ENCODE results near the gene RAD23B. TPM values are rescaled to one million over a fixed set of nuclear protein-coding genes. Genes with fewer than 3 reads are reported as not detected.

Gene RAD23B
- total and polyA plus RNA-seq, 2 of the 13 experiments (the other 11 are each of a cell fraction or from before 2014, with no cell fraction given) = 133 to 156 TPM

DNA sequence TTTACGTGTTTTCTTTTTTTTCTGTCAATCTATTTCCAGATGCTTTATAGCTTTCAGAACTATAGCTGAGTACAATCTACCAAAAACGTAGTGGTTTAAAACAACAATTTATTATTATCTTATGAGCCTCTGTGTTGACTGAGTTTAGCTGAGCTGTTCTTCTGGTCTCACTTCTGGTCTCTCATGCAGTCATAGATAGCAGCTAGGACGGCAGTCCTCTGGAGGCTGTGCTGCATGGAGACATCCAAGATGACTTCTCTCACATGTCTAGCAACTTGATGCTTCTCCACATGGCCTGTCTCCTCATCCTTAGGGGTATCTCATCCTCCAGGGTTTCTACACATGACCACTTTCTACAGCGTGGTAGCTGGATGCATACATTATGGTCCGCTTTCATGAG lies 22.0 kb upstream of the RAD23B start:
- no peaks in the 10 kb centered on the region for H3K9me3 ChIP-seq (ENCODE audit: low read length)
- no TSS peak for BruUV-seq (replicated peaks)
- no peak for TF ChIP-seq ZNF446 (CRISPR knock-in tag; IDR thresholded peaks at IDR 0.05)
- TF ChIP-seq NFIB (CRISPR knock-in tag; IDR thresholded peaks at IDR 0.05; ENCODE audit: borderline replicate concordance) = no peak
- TF ChIP-seq BRCA1 (CRISPR knock-in tag; IDR thresholded peaks at IDR 0.05) = no peak
- TF ChIP-seq MTA3 (CRISPR knock-in tag; IDR thresholded peaks at IDR 0.05) = no peak
- TF ChIP-seq ZNF331 (CRISPR knock-in tag; IDR thresholded peaks at IDR 0.05) = 0 out of 2 replicates have a peak, but pooled peaks have one; percentile 19
- intact Hi-C loops (cut with micrococcal nuclease; ENCODE audit: unreplicated experiment) (no loop called here), in situ Hi-C loops (cut with HindIII; ENCODE audit: extremely low pct_ligation_motif_present, low pct_unique_long_range_greater_than_20kb) (no loop called here)
- H3K4me2 ChIP-seq (ENCODE audit: low read depth, low read length) = peak overlapping the region; percentile 66
- no peaks in the 10 kb centered on the region for H4K20me1 ChIP-seq (ENCODE audit: insufficient read depth, low read length)
- H3K27me3 ChIP-seq (ENCODE audit: control insufficient read depth in 1 of 2, insufficient read depth in 2 of 2, low read length in 2 of 2) = no peaks in the 10 kb centered on the region
- H3K9ac ChIP-seq (ENCODE audit: insufficient read depth, low read depth, low read length) = no peak overlapping the region; the same call in 1 of the 2 replicates
- H3K79me2 ChIP-seq (ENCODE audit: insufficient read depth, low read length) = no peaks in the 10 kb centered on the region
- H3K4me1 ChIP-seq (ENCODE audit: insufficient read depth, low read length) = peaks cover 22% of the 10 kb centered on the region
- H3K27ac ChIP-seq (ENCODE audit: extremely low read length, insufficient read depth, low read length) = peak overlapping the region; percentile 51
- ChIA-PET CTCF (ENCODE audit: low intra/inter-chr PET ratio, low total read pairs) (no interaction called here), POLR2A (interaction anchor here (1.0 to 2.5 kb wide), 5 partner anchors 8 to 25 kb away, joined by 3 to 29 read pairs (median 16); partner anchors contain the start of gene RAD23B)
- H3K36me3 ChIP-seq (replicated peaks in 1 of 2; ENCODE audit: control insufficient read depth in 1 of 2, insufficient read depth in 2 of 2, low read length in 2 of 2) = no peaks in the 10 kb centered on the region
- ATAC-seq (peak; percentile 78), DNase-seq (ENCODE audit: low spot score) (no peak), FAIRE-seq (no peak)
- peak overlapping the region in 1 of 3 experiments; percentile 27; a peak in 2 of 6 replicates for H3K4me3 ChIP-seq (replicated peaks in 1 of 3; ENCODE audit: insufficient read depth in 1 of 3, low read depth in 2 of 3, low read length in 3 of 3)
- 47% methylated on average over 5 of the region's 5 CpGs for WGBS (ENCODE audit: low lambda C conversion rate)
- H2AFZ ChIP-seq (ENCODE audit: low read length) = peak overlapping the region; percentile 38

DNA sequence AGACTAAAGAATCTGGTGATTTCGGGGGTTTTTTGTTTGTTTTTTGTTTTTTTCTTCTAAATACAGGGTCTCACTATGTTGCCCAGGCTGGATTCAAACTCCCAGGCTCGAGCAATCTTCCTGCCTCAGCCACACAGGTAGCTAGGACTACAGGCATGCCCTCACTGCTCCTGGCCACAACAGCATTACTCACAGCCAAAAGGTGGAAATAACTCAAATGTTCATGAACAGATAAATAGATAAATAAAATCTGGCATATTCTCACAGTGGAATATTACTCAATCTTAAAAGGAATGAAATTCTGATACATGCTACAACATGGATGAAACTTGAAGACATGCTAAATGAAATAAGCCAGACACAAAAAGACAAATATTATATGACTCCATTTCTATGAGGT lies 19.8 kb upstream of the RAD23B start:
- ChIA-PET CTCF (ENCODE audit: low intra/inter-chr PET ratio, low total read pairs) (no interaction called here), POLR2A (no interaction called here)
- no TSS peak for BruUV-seq (replicated peaks)
- in situ Hi-C loops (cut with HindIII; ENCODE audit: extremely low pct_ligation_motif_present, low pct_unique_long_range_greater_than_20kb) = no loop called here
- intact Hi-C loops (cut with micrococcal nuclease; ENCODE audit: unreplicated experiment) = no loop called here
- Histone ChIP-seq H3K36me3 (replicated peaks in 1 of 2; ENCODE audit: control insufficient read depth in 1 of 2, insufficient read depth in 2 of 2, low read length in 2 of 2) (no peaks in the 10 kb centered on the region), H2AFZ (ENCODE audit: low read length) (no peak overlapping the region), H3K9me3 (ENCODE audit: low read length) (no peaks in the 10 kb centered on the region), H4K20me1 (ENCODE audit: insufficient read depth, low read length) (no peaks in the 10 kb centered on the region), H3K9ac (ENCODE audit: insufficient read depth, low read depth, low read length) (no peak overlapping the region), H3K4me2 (ENCODE audit: low read depth, low read length) (no peak overlapping the region), H3K4me3 (replicated peaks in 1 of 3; ENCODE audit: insufficient read depth in 1 of 3, low read depth in 2 of 3, low read length in 3 of 3) (no peak overlapping the region), H3K27ac (ENCODE audit: extremely low read length, insufficient read depth, low read length) (no peak overlapping the region), H3K79me2 (ENCODE audit: insufficient read depth, low read length) (no peaks in the 10 kb centered on the region), H3K27me3 (ENCODE audit: control insufficient read depth in 1 of 2, insufficient read depth in 2 of 2, low read length in 2 of 2) (no peaks in the 10 kb centered on the region), H3K4me1 (ENCODE audit: insufficient read depth, low read length) (peaks cover 22% of the 10 kb centered on the region)
- 71% methylated on average over 2 of the region's 2 CpGs for WGBS (ENCODE audit: low lambda C conversion rate)
- FAIRE-seq (no peak), DNase-seq (ENCODE audit: low spot score) (no peak), ATAC-seq (no peak)
- TF ChIP-seq ZNF142 (CRISPR knock-in tag; IDR thresholded peaks at IDR 0.05) (no peak), KLF16 (CRISPR knock-in tag; IDR thresholded peaks at IDR 0.05) (no peak), ZSCAN30 (CRISPR knock-in tag; IDR thresholded peaks at IDR 0.05) (no peak), CERS6 (CRISPR knock-in tag; IDR thresholded peaks at IDR 0.05) (no peak), NR0B2 (CRISPR knock-in tag; IDR thresholded peaks at IDR 0.05) (no peak)

All from HepG2 (cell line).